Tongue (tissue), 2 donors: ENCODE data around the gene SNX3. TPM values are rescaled to one million over a fixed set of nuclear protein-coding genes. Genes with fewer than 3 reads are reported as not detected.

Source experiments
- DNase-seq: peaks from one replicate; pipeline ENCODE4 v3.0.0-alpha.2; 2015
- total RNA-seq: library from RNA; depleted of rRNA; stranded (reverse); fragments of >200 nt; gene quantifications from one replicate; pipeline ENCODE4 v1.2.3, GENCODE V29; 2014

Gene SNX3
- total RNA-seq, 1 donor from 2014 or later = 175 TPM

DNA sequence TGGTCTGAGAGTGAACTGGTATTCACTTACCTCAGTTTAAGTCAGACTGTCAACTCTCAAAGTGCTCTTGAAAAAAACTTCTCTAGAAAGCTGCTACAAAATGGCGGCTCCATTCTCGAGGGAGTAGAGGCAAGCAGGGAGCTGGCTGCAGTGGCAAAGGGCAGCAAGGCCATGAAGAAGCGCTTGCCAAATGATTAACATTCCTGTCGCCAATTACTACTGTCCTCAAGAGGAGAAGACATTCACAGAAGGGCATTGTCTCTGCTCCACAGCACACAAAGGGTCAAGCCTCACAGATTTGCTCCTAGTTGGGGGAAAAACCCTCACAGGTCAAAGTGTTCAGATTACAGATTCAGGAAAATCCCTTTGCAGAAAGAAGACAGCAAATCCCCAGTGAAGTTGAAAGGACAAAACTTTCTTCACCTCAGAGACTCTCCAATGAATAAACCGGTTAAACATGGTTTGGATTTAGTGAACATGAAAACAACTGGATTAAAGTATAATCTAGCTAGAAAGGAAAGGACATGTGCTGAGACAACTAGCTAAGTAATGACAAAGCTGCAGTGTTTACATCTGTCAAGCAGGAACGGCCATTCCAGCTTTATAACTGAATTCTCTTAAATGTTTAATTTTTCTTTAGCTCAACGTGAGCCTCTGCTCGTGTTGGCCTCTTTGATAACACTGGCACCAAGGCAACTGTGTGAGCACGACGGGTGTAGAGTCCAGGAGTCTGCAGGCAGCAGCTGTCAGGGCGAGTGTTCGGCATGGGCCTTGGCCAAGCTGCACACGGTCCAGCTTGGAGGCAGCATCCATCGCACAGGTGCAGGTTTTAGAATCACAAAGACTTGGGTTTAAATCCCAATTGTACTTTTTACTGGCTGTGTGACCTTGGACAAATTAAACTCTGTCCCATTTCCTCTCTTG, 57.4 kb downstream of the SNX3 start:
- DNase-seq = peak; percentile 46

DNA sequence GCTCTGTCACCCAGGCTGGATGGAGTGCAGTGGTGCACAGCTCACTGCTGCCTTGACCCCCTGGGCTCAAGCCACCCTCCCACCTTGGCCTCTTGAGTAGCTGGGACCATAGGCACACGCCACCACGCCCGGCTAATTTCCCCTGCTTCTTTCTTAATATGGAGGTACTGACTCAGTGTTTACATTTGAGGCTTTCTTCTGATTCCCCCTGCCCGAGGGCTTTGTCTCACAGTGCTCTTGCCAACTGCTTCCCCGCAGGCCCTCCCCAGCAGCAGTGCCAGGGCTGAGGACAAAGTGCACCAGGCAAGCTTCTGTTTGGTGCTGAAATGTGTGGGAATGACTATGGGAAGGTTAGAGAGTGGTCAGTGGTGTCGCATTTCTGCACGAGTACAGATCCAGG, 60.2 kb downstream of the SNX3 start:
- DNase-seq = peak; percentile 18

DNA sequence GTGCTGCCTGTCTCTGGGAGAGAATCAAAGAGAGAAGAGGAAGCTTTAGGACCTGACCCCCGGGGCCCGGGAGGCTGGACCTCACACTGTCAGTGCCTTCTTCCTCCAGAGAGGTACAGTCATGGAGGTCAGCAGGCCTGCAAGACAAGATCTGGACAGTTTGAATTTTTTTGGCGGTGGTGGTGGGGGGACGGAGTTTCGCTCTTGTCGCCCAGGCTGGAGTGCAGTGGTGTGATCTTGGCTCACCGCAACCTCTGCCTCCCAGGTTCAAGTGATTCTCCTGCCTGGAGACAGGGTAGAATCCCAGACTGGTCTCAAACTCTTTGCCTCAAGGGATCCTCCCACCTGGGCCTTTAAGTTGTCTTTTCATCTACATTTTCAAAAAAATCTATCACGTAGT, 60.7 kb downstream of the SNX3 start:
- no peak for DNase-seq

DNA sequence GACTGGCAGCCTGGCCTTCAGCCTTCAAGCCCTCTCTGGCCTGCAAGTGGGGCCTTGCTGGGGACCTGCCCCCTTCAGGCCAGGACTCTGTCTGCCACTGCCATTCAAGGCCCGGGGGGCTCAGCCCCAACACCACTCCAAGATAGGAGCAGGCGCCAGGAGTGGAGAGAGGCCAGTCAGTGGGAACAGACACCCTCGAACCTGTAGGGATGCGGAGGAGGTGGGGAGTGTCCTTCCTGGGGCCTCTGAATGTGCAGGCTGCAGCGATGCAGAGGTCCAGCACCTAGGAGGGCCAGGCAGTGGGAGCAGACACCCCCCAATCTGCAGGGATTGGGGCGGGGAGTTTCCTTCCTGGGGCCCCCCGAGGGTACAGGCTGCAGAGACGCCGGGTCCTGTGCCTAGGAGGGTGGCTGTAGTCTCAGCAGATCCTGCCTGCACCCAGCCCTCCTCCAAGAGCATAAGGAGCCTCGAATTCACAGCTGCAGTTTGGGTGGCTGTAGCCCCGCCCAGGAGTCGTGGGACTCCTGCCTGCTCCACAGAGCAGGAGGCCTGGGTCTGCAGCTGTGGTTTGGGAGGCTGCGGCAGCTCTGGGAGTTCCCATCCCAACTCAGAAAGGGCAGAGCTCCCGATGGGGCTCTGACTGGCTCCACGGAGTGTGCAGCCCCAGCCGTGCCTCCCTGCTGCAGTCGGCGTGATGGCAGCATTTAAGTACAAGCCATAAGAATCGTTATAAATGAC, 61.9 kb downstream of the SNX3 start:
- no peak for DNase-seq

DNA sequence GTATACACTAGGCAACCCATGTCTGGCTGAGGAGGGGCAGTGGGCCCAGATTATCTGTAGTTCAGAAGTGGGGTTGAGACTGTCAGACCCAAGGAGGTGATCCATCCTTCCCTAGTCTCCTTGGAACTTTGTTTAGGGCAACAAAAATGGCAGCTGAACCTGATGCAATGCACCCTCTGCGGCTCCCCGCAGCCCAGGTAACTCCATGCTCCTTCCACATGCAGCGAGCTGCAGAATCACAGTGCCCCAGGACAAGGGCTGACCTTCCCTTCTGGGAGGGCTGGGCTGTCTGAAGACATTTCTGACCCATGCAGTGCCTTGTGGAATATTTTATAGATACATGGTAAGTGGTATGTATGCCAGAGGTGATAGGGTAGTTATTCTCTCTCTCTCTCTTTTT, 65.6 kb downstream of the SNX3 start:
- DNase-seq = no peak

DNA sequence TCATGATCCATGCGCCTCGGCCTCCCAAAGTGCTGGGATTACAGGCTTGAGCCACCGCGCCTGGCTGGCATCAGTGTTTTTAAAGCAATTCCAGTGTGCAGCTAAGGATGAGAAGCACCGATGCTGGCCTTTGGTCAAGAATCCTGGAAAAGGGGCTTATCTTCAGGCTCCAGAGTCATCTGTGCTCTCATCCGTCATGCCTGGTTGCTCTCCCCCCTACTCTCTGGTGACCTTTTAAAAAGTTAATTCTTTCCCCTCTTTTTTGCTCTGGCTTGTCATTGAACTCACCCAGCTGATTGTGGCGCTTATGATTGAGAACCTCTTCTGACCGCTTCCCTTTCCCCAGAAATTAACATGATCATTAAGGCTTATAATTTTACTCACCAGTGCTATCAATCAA, 66.3 kb downstream of the SNX3 start:
- DNase-seq = no peak

DNA sequence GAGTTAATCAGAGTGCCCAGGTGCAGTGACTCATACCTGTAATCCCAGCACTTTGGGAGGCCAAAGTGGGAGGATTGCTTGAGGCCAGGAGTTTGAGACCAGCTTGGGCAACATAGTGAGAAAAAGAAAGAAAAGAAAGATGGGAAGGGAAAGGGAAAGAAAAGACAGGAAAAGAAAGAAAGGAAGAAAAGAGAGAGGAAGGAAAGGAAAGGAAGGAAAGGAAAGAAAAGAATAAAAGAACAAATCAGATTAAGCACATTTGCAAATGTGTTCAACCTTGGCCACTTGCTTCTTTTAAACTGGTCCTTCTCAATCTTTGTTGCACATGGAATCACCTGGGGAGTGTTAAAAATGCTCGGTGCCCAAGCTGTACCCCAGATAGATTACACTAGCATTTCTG, 67.0 kb downstream of the SNX3 start:
- DNase-seq = no peak

DNA sequence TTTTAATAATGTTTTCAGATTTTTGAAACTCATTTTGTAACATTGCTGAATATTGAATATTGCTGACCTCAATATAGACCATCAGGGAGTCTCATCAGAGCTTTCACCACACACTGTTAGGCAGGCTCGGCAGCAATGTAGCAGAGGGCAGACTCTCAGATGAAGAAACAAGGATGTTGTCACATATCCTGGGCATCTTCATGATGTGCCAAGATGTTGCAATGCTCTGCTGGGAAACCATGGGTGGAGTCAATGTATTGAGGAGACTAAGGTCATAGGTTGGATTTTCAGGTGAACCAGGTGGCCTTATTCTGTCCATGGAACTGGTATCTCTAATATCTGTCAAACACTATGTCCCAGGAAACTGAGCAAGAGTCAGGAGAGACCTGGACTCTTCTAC, 67.7 kb downstream of the SNX3 start:
- no peak for DNase-seq

DNA sequence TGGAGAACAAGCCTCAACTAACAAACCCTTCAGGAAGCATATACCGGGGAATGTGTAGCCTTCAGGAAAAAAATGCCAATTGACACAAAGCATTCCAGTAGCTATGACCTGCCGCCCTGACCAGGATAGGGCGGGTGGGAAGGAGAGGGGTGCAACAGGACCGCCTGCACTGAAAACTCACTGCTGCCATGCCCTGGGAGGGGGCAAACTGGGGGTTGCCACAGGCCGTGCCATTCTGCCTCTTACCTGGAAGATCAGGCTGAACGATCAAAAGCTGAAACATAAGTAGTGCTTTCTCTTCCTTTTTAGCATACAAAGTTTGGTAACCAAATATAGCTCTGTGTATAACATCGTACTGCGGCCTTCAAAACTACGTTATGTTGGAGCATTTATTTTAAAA, 73.3 kb downstream of the SNX3 start:
- no peak for DNase-seq

DNA sequence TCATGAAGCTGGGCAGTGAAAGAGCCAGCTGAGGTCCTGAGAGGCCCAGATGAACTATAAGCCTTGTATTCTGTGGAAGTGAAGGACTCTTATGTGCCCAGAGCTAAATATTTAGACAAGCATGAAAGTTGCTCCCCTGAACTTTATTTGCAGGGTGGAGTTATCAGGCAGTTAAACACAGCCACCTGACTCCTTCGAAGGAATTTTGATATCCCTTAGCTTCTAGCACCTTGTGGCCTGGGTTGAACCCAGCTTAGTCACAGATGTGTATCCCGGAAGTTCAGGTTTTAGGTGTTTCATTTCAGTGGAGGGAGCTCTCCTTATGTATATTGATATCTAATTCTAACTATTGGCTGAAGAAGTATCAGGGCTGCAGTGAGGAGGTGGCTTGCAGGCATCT, 74.6 kb downstream of the SNX3 start:
- DNase-seq = no peak

DNA sequence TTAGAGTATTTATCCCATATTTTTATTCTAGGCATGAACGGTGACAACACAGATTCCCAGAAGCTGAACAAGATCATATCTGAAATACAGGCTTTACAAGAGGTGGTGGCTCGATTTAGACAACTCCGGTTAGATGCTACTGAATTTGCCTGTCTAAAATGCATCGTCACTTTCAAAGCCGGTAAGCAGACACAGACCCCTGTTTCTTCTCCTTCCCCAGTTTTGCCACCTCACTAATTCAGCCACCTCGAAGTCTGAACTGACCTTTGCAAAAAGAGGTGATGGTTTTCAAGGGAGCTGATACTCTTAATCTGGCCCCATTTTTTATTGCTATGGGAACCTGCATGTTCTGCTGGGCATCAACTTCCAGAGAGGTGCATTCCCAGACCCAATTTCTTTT, 80.1 kb downstream of the SNX3 start:
- DNase-seq = no peak

DNA sequence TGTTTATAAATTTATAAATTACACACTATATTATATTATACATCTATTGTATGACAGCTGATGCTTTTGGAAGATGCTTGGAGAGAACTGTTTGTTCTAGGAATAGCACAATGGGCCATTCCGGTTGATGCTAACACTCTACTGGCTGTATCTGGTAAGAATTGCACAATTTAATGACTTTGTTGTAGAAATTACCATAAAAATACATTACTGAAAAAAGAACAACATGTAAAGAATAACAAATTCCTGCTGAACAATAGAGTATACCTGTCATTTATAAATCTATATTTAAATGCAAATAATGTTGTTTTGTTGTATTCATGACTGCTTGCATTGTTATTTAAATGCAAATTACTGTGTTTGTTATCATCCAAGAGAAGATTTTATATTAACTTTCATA, 80.6 kb downstream of the SNX3 start:
- no peak for DNase-seq

DNA sequence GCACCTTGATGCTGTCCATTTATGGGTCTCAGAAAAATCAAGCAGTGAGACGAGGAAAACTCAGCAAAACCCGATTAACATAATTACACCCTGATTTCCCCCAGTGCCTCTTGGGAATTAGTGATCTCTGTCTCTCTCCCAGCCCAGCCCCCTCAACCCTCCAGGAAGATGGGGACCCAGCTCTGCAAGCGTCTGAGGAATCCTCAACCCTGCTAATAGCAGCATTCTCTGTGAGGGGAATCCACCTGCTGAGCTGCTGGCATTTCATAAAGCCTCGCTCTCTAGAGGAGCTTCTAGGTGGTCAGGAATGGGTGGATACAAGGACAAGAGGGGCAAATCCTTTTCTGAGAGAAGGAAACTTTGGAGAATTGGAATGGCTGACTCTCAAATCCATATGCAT, 81.1 kb downstream of the SNX3 start:
- DNase-seq = no peak

DNA sequence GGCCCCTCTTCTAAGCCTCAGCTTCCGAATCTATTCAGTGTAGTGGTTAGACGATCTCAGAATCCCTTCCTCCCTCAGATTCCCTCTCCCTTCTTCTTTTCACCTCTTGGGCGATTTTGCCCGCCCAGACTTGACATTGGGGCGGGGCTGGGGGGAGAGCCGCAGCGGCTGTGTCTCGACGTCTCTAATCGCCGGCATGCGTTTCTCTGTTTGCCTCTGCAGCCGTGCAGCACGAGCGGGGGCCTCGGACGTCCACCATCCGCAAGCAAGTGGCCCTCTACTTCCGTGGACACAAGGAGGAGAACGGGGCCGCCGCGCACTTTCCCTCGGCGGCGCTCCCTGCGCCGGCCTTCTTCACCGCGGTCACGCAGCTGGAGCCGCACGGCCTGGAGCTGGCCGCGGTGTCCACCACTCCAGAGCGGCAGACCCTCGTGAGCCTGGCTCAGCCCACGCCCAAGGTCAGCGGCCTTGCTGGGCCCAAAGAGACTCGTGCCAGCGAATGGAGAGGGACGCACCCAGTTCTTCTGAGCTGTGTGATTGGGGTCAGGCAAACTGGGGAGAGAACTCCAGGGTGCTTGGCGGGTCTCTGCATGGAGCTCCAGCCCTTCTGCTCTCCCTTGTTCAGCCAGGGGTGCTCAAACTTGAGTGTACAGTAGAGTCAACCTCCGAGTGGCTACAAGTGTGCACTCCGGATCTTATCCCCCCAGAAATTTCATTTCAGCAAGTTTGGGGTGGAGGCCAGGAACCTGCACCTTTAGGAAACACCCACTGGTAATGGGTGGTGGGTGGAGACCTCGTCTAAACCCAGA, 84.4 kb downstream of the SNX3 start:
- DNase-seq = no peak

DNA sequence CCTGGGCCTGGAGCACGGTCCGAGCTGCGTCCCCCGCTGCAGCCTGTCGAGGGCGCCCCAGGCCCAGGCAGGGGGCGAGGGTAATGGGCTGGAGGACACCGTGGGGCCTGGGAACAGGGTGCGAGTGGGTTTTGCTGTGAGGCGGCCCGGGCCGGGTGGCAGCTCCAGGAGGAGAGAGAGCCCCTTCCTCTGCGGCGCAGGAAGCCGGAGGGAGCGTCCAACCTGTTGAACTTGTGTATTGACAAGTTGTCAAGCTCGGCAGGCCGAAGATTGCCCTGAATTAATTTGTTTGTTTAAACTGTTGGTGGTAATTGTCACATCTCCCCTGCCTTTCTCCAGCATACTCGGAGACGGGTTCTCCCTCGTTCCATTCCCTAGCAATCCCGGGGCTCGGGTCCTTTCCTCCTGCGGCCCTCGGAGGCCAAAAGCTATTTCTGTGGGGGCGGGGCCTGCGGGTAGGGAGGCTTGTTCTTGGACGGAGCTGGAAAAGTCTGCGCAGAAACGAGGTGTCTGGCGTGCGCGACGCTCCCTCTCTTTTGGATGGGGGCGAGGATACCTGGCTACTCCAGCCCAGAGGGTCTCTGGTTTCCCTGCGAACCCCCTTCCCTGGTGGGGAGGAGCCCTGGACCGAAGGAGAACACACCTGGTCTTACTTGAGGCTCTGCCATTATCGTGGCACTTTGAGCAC, 85.1 kb downstream of the SNX3 start:
- no peak for DNase-seq

DNA sequence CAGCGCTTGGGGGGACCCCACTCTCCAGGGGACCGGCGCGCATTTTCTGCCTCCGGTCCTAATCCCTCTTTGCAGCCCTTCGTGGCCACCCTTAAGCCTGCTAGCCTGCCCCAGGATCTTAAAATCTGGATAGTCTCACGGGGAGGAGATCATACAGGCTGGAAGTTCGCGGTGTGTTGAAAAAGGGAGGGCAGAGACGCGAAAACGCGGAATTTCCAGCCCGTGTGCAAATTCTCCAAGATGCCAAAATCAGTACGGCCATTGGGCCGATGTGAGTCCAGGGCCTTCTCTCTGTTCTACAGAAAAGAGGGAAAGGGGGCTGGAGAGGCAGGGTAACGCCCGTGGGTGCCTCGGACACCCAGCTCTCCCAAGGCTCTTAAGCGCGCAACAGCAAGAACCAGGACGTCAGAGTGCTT, 85.7 kb downstream of the SNX3 start:
- no peak for DNase-seq

DNA sequence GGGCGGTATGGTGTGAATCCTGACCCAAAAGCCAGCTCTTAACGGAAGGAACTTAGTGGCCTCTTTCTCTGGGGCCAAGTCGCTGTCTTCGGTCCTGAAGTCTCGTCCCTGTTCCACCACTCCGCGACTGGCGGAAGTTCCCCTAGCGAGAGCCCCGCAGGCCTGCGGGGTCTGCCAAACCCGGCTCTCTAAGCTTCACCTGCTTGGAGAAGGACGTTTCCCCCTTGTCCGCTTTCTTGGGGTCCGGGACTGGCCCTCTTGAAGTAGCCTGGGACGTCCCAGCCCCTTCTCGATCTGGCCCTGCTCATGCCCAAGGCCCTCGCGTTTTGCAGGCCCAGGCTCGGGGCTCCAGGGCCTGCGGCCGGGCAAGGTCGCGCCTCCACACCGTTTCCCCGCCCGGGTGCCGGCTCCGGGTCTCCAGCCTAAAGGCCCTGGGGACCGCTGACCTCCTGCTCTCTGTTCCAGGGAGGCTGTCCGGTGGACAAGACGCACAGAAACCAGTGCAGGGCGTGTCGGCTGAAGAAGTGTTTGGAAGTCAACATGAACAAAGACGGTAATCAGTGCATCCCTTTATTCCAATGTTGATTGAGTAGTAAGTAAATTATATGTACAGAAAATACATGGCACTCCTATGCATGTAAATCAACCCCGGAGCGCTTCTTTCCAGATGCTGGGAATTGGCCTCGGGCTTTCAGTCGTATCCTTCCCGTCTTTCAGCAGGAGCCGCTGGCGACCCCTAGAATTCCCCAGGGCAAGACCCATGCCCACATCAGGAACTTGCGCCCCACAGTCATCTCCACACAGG, 86.3 kb downstream of the SNX3 start:
- DNase-seq = peak; percentile 79

DNA sequence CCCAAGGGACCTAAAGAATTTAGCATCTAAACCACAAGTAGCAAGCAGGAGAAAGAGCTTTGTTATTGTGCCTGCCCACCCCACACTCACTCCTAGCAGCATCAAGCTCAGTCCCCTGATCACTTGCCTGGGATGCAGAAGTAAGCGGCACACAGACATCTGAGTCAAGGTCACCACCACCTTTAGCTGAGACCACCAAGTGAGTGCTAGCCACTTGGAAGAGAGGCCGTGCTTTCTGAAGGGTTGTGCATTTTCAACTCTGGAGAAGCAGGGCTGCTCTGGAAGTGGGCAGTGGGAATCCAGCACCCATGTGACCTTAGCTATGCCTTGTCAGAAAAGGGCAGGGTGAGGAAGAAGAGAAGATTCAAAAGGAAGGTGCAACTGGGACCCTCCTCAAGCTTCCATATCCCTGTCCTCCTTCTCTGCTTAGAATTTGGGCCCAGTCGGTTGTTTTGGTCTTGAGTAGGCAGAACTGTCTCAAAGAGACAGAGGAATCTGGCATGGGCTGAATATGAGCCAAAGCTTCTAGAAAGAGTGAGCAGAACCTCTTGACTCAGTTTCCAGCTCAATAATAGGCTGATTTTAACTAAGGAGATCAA, 88.8 kb downstream of the SNX3 start:
- DNase-seq = no peak

DNA sequence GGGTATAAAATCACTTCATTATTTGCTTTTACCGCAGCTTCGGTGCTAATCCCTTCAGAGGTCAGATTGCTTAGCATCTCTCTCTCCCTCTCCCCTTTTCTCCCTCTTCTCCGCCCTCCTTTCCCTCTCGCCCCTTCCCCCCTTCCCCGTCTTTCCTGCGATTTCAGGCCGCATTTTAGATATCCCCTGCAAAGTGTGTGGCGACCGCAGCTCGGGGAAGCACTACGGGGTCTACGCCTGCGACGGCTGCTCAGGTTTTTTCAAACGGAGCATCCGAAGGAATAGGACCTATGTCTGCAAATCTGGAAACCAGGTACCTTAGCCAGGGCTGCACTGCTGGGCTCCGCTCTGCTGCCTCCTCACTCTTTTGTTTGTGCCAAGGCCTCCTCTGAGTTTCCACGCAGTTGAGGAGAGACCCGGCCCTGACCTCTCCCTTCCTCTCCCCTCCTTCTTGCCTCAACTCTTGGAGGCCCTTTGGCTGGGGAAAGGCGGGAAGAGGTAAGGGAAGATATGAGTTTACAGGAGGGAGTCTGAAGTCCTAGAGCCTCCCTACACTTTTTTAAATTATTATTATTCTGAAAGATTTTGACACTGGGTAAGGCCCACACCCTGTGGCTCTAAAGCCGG, 89.4 kb downstream of the SNX3 start:
- DNase-seq = no peak
